Neural progenitor cell (in vitro differentiated cells): ENCODE measurements around the gene CAMSAP1. TPM values are rescaled to one million over a fixed set of nuclear protein-coding genes. Genes with fewer than 3 reads are reported as not detected.

ENCODE experiments used
- DNase-seq: peaks from one replicate; pipeline ENCODE4 v3.0.0-alpha.2; 2016; ENCODE audit warnings: low spot score
- H2AFZ ChIP-seq: fragments of 200-600 bp; sonication (generic); replicated peaks from 2 replicates; pipeline ENCODE4 v1.6.1; 2016; ENCODE audit warnings: antibody characterized with exemption
- H3F3A ChIP-seq: fragments of 200-600 bp; sonication (generic); 2 replicates; pipeline ENCODE4 v1.6.1; 2016; ENCODE audit warnings: antibody characterized with exemption, low read depth
- H3K27ac ChIP-seq: fragments of 200-600 bp; sonication (generic); 2 replicates; pipeline ENCODE4 v1.5.1; 2016; ENCODE audit warnings: mild to moderate bottlenecking
- H3K27me3 ChIP-seq: fragments of 200-600 bp; sonication (generic); 2 replicates; pipeline ENCODE4 v1.6.1; 2016; ENCODE audit warnings: mild to moderate bottlenecking, moderate library complexity
- H3K36me3 ChIP-seq: fragments of 200-600 bp; sonication (generic); 2 replicates; pipeline ENCODE4 v1.5.1; 2016
- H3K4me1 ChIP-seq: fragments of 200-600 bp; sonication (generic); 2 replicates; pipeline ENCODE4 v1.6.1; 2016; ENCODE audit warnings: mixed run types
- H3K4me2 ChIP-seq: fragments of 200-600 bp; sonication (generic); 2 replicates; pipeline ENCODE4 v1.6.1; 2016
- H3K4me3 ChIP-seq: fragments of 200-600 bp; sonication (generic); 2 replicates; pipeline ENCODE4 v1.5.1; 2016
- H3K79me2 ChIP-seq: fragments of 200-600 bp; sonication (generic); 2 replicates; pipeline ENCODE4 v1.6.1; 2016; ENCODE audit warnings: low read depth
- H3K9ac ChIP-seq: fragments of 200-600 bp; sonication (generic); 2 replicates; pipeline ENCODE4 v1.6.1; 2016
- H3K9me3 ChIP-seq: fragments of 200-600 bp; sonication (generic); 2 replicates; pipeline ENCODE4 v1.5.1; 2016; ENCODE audit warnings: low read depth
- H4K20me1 ChIP-seq: fragments of 200-600 bp; sonication (generic); 2 replicates; pipeline ENCODE4 v1.6.1; 2016; ENCODE audit warnings: low read depth
- H3K27ac Mint-ChIP-seq: 3 replicates; pipeline ENCODE4 v1.8.0; 2021; ENCODE audit warnings: mixed read lengths
- H3K27me3 Mint-ChIP-seq: 2 replicates; pipeline ENCODE4 v1.8.0; 2022; ENCODE audit warnings: low read depth, mild to moderate bottlenecking, inconsistent platforms, moderate library complexity, mixed read lengths; ENCODE audit not compliant: insufficient read depth
- H3K36me3 Mint-ChIP-seq: 3 replicates; pipeline ENCODE4 v1.8.0; 2021; ENCODE audit warnings: mixed read lengths
- H3K4me1 Mint-ChIP-seq: 3 replicates; pipeline ENCODE4 v1.8.0; 2021; ENCODE audit warnings: mixed read lengths
- H3K4me3 Mint-ChIP-seq: 3 replicates; pipeline ENCODE4 v1.8.0; 2021; ENCODE audit warnings: mild to moderate bottlenecking, moderate library complexity, mixed read lengths
- H3K9me3 Mint-ChIP-seq: 3 replicates; pipeline ENCODE4 v1.8.0; 2020; ENCODE audit warnings: mixed read lengths
- EZH2 ChIP-seq: fragments of 200-600 bp; sonication (generic); IDR thresholded peaks from 2 replicates; pipeline ENCODE4 v1.6.1; 2017; ENCODE audit warnings: antibody characterized with exemption, mild to moderate bottlenecking, moderate library complexity
- EZH2phosphoT487 ChIP-seq: fragments of 200-600 bp; sonication (generic); IDR thresholded peaks from 2 replicates; pipeline ENCODE4 v1.6.1; 2017; ENCODE audit warnings: antibody characterized with exemption
- total RNA-seq: library from RNA; depleted of rRNA; stranded (reverse); fragments of >200 nt; gene quantifications from 2 replicates; pipeline ENCODE4 v1.2.3, GENCODE V29; 2015; ENCODE audit warnings: low replicate concordance
- TF ChIP-seq, protein P1 (sequence below): fragments of 200-600 bp; sonication (generic); IDR thresholded peaks from 2 replicates; pipeline ENCODE4 v1.5.1; 2017; ENCODE audit warnings: antibody characterized with exemption, mild to moderate bottlenecking

The CAMSAP1 gene
- total RNA-seq, 1 donor from 2014 or later: 39.3 TPM

DNA sequence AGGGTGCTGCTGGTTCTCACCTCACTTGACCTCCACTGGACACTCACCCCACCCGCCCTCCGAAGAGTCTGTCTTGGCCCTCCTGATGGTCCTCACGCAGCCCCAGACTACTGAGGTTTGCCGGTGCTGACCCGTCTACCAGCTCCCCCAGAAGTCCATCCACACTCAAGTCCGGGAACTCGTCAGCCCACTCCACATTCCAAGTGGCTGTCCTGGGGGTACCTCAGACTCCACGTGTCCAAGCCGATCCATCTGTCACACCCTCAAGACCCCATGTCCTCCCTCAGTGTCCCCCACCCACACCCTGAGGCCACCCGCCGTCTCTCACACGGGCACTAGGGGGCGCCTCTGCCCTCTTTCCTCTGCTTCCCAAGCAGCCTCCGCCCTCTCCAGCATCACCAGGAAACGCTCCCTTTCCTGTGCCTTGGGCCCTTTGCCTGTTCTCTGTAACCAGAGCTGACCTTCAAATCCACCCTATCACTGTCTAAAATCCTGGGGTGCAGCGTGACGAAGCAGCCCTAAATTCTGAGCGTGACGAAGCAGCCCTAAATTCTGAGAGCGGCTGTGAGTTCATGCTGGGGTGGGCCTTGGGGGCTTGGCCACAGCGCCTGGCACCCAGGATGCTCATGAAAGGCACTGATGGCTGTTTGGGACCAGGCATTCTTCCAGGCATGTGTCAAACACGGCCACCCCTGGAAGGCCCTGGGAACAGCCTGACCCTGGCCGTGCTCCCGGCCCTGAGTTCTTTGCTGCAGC is 109.7 kb downstream of the CAMSAP1 start:
- peaks cover 3% of the 10 kb centered on the region for H3K4me1 Mint-ChIP-seq
- no peak overlapping the region for H2AFZ ChIP-seq
- H3K27ac ChIP-seq: no peak overlapping the region
- no peaks in the 10 kb centered on the region for H3K36me3 ChIP-seq
- no peaks in the 10 kb centered on the region for H3K27me3 ChIP-seq
- no peak overlapping the region for H3K4me3 ChIP-seq
- H3K9me3 ChIP-seq: no peaks in the 10 kb centered on the region
- no peak overlapping the region for H3K4me2 ChIP-seq
- H3K4me3 Mint-ChIP-seq: no peak overlapping the region
- H3K4me1 ChIP-seq: peaks cover under 1% of the 10 kb centered on the region
- H3K27ac Mint-ChIP-seq: peak overlapping the region; percentile 57
- no peaks in the 10 kb centered on the region for H3K9me3 Mint-ChIP-seq
- H3K27me3 Mint-ChIP-seq: peaks cover 4% of the 10 kb centered on the region
- no peak overlapping the region for H3K9ac ChIP-seq
- H3K36me3 Mint-ChIP-seq: peaks cover 3% of the 10 kb centered on the region
- peak; percentile 80 for DNase-seq
- H3K79me2 ChIP-seq: no peaks in the 10 kb centered on the region
- H3F3A ChIP-seq: no peaks in the 10 kb centered on the region
- H4K20me1 ChIP-seq: no peaks in the 10 kb centered on the region
- no peak for TF ChIP-seq EZH2phosphoT487
- no peak for TF ChIP-seq EZH2
- TF ChIP-seq, protein P1, sequence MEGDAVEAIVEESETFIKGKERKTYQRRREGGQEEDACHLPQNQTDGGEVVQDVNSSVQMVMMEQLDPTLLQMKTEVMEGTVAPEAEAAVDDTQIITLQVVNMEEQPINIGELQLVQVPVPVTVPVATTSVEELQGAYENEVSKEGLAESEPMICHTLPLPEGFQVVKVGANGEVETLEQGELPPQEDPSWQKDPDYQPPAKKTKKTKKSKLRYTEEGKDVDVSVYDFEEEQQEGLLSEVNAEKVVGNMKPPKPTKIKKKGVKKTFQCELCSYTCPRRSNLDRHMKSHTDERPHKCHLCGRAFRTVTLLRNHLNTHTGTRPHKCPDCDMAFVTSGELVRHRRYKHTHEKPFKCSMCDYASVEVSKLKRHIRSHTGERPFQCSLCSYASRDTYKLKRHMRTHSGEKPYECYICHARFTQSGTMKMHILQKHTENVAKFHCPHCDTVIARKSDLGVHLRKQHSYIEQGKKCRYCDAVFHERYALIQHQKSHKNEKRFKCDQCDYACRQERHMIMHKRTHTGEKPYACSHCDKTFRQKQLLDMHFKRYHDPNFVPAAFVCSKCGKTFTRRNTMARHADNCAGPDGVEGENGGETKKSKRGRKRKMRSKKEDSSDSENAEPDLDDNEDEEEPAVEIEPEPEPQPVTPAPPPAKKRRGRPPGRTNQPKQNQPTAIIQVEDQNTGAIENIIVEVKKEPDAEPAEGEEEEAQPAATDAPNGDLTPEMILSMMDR: peak; percentile 86

DNA sequence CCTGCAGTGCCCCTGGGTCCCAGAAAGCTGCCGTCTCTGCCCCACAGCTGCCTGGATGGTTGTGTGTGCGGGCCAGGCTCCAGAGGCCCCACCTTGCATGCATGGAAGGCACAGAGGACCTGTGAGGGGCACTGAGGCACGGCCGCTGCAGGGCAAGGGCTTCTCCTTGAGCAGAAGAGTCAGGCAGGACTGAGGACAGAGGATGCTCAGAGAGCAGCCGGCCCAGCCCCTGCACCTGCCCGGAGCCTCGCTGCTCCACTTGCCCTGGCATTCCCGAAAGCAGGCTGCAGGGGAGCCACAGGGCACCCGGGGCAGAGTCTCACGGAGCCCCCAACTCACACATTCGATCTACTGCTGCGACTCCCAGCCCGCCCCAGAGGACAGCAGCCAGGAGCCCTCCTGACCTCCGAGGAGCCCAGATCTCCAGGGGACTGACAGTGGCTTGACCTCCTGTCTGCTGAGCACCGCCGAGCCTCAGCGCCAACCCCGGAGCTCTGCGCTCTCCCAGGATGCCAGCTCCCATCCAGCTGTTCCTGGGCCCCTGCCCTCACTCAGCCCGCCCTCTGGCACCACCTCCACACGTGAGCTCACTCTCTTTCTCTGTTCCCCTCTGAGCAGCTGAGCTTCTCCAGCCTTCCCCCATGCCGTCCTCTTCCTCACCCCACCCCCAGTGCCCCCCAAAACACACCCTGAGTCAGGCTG is 110.4 kb downstream of the CAMSAP1 start:
- Mint-ChIP-seq H3K4me1 (peaks cover 2% of the 10 kb centered on the region), H3K27ac (peak overlapping the region; percentile 57), H3K27me3 (peaks cover 4% of the 10 kb centered on the region), H3K36me3 (peaks cover 3% of the 10 kb centered on the region), H3K9me3 (no peaks in the 10 kb centered on the region), H3K4me3 (no peak overlapping the region)
- no peaks in the 10 kb centered on the region for H3K27me3 ChIP-seq
- H3K4me2 ChIP-seq: no peak overlapping the region
- no peak overlapping the region for H3K27ac ChIP-seq
- H3K9ac ChIP-seq: no peak overlapping the region
- H3K36me3 ChIP-seq: no peaks in the 10 kb centered on the region
- no peaks in the 10 kb centered on the region for H4K20me1 ChIP-seq
- H2AFZ ChIP-seq: no peak overlapping the region
- H3K9me3 ChIP-seq: no peaks in the 10 kb centered on the region
- no peaks in the 10 kb centered on the region for H3K4me1 ChIP-seq
- H3K79me2 ChIP-seq: no peaks in the 10 kb centered on the region
- TF ChIP-seq, protein P1: no peak
- TF ChIP-seq EZH2 (no peak), EZH2phosphoT487 (no peak)
- DNase-seq: no peak
- H3F3A ChIP-seq: no peaks in the 10 kb centered on the region
- no peak overlapping the region for H3K4me3 ChIP-seq

DNA sequence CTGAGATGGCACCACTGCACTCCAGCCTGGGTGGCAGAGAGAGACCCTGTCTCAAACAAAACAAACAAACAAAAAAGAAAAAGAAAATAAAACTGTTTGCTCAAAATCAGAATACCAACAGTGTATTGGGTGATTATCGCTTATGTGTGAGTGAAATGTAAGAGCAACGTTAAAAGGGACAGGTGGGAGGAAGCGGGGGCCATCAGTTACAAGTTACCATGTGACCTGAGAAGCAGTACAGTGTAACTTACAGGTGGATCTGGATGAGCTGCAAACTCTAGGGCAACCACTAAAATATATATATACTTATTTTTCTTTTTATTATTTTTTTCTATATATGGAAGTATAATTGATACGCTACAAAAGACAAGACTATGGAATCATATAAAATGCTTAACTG is 112.0 kb downstream of the CAMSAP1 start:
- H3K36me3 Mint-ChIP-seq: no peaks in the 10 kb centered on the region
- Histone ChIP-seq H3K27ac (no peak overlapping the region), H3K27me3 (no peaks in the 10 kb centered on the region), H3K4me2 (no peak overlapping the region), H3K4me3 (no peak overlapping the region), H4K20me1 (no peaks in the 10 kb centered on the region), H3F3A (no peaks in the 10 kb centered on the region), H3K36me3 (no peaks in the 10 kb centered on the region), H3K4me1 (no peaks in the 10 kb centered on the region), H3K9me3 (no peaks in the 10 kb centered on the region), H3K79me2 (no peaks in the 10 kb centered on the region), H3K9ac (no peak overlapping the region), H2AFZ (no peak overlapping the region)
- TF ChIP-seq EZH2 (no peak), EZH2phosphoT487 (no peak)
- TF ChIP-seq, protein P1: no peak
- DNase-seq: no peak
- H3K4me3 Mint-ChIP-seq: no peak overlapping the region
- no peaks in the 10 kb centered on the region for H3K9me3 Mint-ChIP-seq
- peaks cover 2% of the 10 kb centered on the region for H3K4me1 Mint-ChIP-seq
- peaks cover 6% of the 10 kb centered on the region for H3K27me3 Mint-ChIP-seq
- no peak overlapping the region for H3K27ac Mint-ChIP-seq
